Measurements from ENCODE around the gene NMNAT2. TPM values are rescaled to one million over a fixed set of nuclear protein-coding genes. Genes with fewer than 3 reads are reported as not detected.

NMNAT2 gene
- total and polyA plus RNA-seq, 2 experiments from 2014 or later: 3.6 to 10.0 TPM

Other genes starting within 250 kb of the NMNAT2 start
- gene LAMC2, start 232.1 kb downstream of the NMNAT2 start, total RNA-seq (2014; rRNA removed; shearing (Covaris generic)): 19.0 and 19.5 TPM in 2 replicates
- gene LAMC2, start 232.1 kb downstream of the NMNAT2 start, polyA plus RNA-seq (2016; fragmentation: Nextera tagmentation; extraction: Ambion mirVana): 3.4 and 4.3 TPM in 2 replicates
- 79.4 and 96.4 TPM in 2 replicates for gene SMG7, start 54.1 kb upstream of the NMNAT2 start, total RNA-seq (2014; rRNA removed; shearing (Covaris generic))
- gene SMG7, start 54.1 kb upstream of the NMNAT2 start, polyA plus RNA-seq (2016; fragmentation: Nextera tagmentation; extraction: Ambion mirVana): 33.0 and 33.2 TPM in 2 replicates
- not detected in 2 replicates for gene NCF2, start 172.1 kb upstream of the NMNAT2 start, total RNA-seq (2014; rRNA removed; shearing (Covaris generic))
- gene NCF2, start 172.1 kb upstream of the NMNAT2 start, polyA plus RNA-seq (2016; fragmentation: Nextera tagmentation; extraction: Ambion mirVana): 0.45 TPM in 1 of 2 replicates, not detected in the other
- gene ARPC5, start 217.4 kb upstream of the NMNAT2 start, total RNA-seq (2014; rRNA removed; shearing (Covaris generic)): 75.4 and 90.8 TPM in 2 replicates
- gene ARPC5, start 217.4 kb upstream of the NMNAT2 start, polyA plus RNA-seq (2016; fragmentation: Nextera tagmentation; extraction: Ambion mirVana): 95.9 and 98.9 TPM in 2 replicates
- gene APOBEC4, start 234.9 kb upstream of the NMNAT2 start, total RNA-seq (2014; rRNA removed; shearing (Covaris generic)): not detected in 2 replicates
- 0.10 TPM in 1 of 2 replicates, not detected in the other for gene APOBEC4, start 234.9 kb upstream of the NMNAT2 start, polyA plus RNA-seq (2016; fragmentation: Nextera tagmentation; extraction: Ambion mirVana)